Activated CD8-positive, alpha-beta memory T cell treated with anti-CD3 and anti-CD28 coated beads, Interleukin-2, amount 50 U/mL, for 24 hours (primary cell): ENCODE data around the gene GLG1.
"Not testable (repeated sequence)": the region's sequence is repeated elsewhere in the genome, so short reads cannot be mapped to it uniquely, and the experiment has no call there.

Experiments
- DNase-seq: peaks from one replicate; pipeline ENCODE4 v3.0.0-alpha.2; 2020; ENCODE audit errors: extremely low read depth

The GLG1 gene

DNA sequence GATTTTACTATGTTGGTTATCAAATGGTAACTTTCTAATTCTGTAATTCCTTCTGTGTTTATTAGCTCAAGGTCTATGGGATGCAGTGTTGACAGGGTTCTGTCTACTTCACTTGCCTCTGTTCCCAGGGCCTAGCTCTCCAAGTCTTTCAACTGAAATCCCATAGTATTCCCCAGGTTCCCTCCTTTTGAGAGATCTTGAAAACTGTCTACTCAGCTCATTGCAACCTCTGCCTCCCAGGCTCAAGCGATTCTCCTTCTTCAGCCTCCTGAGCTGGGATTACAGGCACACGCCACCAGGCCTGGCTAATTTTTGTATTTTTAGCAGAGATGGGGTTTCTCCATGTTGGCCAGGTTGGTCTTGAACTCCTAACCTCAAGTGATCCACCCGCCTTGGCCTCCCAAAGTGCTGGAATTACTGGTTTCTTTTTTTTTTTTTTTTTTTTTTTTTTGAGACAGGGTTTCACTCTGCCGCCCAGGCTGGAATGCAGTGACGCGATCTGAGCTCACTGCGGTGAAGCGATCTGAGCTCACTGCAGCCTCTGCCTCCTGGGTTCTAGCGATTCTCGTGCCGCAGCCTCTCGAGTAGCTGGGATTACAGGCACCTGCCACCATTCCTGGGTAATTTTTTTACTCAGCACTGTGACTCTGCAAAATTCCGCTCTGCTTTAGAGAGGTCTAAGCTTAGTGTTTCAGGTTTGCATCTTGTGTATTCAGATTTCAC, 163.1 kb downstream of the GLG1 start:
- not testable (repeated sequence) for DNase-seq

GRCh38 chr16:74439685-74440084, 167.2 kb downstream of the GLG1 start:
- no peak for DNase-seq

DNA sequence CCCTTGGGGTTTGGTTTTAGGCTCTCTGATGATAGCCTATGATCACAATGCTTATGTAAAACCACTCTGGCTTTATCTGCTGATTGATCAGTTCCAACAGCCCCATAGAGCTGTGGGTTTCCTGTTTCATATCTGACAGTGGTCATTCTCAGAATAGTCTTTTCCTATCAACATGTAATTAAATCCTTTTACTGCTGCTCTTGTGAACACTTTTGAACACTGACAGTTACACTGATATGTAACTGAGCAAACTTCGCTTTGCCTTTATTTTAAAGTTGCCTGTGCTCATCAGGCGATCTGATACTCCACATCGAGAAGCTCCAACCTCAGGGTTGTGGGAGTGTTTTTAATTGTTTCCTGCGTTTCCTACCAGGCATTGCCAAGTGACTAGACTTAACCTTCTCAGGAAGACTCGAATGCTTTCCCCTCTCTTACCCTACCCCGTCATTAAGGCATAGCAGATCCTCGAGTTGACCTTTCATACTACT, 168.4 kb downstream of the GLG1 start:
- DNase-seq = no peak

GRCh38 chr16:74431516-74431915, 175.4 kb downstream of the GLG1 start:
- no peak for DNase-seq

DNA sequence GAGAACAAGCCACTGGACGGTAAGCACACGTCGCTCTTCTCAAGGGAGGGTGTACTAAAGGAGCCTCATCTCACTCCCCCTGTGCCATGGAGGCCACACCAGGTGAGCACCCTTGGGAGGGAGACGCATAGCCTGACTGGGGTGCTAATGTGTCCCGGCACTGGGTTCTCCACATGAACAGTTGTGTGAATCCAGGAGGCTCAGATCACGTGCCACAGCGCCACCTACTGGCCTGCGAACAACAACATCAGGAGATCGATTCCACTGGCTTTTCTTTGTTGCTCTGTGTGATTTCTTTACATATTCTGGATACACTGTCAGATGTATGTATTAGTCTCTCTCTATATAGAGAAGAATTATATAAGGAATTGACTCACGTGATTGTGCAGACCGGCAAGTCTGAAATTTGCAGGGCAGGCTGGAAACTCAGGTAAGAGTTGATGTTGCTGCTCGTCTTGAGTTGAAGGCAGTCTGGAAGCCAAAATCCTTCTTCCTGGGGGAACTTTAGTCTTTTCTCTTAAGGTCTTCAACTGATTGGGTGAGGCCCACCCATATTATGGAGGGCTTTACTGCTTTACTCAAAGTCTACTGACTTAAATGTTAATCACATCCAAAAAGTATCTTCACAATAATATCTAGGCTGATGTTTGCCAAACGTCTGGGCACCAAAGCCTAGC, 176.7 kb downstream of the GLG1 start:
- not testable (repeated sequence) for DNase-seq

DNA sequence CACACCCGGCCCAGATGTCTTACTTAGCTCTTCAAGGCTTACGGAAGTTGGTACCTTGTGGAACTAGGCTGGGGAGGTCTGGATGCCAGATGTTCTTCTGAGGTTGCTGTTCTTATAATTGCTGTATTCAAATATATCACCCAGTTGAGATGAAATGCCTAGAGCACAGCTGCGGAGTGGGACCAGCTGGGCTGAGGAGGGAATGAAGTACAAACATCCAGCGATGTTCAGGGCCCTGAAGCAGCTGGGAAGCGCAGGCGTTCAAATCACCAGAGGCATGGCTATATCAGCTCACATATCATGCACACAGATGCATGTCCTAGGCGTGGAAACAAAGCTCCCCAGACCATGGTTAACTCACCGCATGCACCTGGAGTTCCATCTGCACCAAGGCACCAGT, 178.4 kb downstream of the GLG1 start:
- not testable (repeated sequence) for DNase-seq

GRCh38 chr16:74425751-74426150, 181.2 kb downstream of the GLG1 start:
- not testable (repeated sequence) for DNase-seq

DNA sequence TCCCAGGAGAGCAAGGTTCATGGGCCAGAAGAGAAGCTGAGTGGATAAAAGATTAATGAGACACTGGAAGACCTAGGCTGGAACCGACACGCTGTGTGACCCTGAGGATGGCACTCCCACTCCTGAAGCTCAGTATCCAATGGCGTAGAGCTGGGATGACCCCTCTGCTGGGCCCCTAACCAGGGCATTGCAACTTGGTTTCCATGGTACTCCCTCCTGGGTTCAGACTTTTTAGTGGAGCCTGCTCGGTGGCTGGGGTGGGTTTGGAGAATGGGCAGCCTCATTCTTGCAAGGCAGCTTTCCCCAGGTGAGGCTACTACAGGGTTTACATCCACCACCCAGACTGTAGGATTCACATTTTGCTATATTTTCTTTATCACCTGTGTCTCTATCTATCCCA, 183.2 kb downstream of the GLG1 start:
- not testable (repeated sequence) for DNase-seq

- DNase-seq = not testable (repeated sequence)
These were observed 184.8 kb downstream of the GLG1 start for GRCh38 chr16:74422086-74422485.

DNA sequence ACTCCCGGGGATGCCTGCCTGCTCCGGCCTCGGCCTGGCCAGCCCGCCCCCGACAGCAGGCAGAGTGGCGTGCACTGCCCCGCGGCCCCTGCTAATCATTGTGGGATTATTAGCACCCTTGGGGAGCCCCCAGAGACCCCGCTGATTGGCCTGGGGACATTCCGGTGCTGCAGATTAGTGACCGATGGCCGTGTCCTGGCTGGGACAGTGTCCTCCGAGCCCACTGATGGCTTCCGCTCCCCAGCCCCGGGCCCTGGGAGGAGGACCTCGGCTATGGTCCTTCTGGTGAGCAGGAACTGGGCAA, 185.5 kb downstream of the GLG1 start:
- DNase-seq = not testable (repeated sequence)

GRCh38 chr16:74420612-74421481, 186.1 kb downstream of the GLG1 start, which contains the start of gene CLEC18B:
CLEC18B (minus strand) TSS chr16:74421478; CDS start chr16:74421270, 208 bp downstream.
- DNase-seq = not testable (repeated sequence)

DNA sequence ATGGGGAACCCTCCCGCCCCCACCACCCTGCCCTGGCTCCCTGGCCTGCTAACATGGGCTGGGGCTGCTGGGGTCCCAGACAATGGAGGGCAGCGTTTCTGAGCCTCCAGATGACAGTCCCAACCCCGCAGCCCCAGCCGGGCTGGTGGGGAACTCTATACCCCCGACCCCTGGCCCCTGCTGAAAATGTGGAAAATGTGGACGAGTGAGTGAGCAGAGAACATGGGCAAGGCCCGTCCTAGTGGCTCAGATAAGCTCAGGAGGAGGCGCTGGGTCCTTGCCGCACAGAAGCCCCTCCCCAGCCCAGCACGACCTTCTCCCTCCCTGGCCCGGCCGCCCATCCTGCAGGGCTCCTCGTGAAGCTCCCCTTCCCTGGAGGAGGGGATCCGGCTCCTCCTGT, 187.1 kb downstream of the GLG1 start:
- not testable (repeated sequence) for DNase-seq

- DNase-seq = not testable (repeated sequence)
These were observed 189.0 kb downstream of the GLG1 start for GRCh38 chr16:74417897-74418296.

- not testable (repeated sequence) for DNase-seq
These were observed 193.0 kb downstream of the GLG1 start for GRCh38 chr16:74413920-74414319.

DNA sequence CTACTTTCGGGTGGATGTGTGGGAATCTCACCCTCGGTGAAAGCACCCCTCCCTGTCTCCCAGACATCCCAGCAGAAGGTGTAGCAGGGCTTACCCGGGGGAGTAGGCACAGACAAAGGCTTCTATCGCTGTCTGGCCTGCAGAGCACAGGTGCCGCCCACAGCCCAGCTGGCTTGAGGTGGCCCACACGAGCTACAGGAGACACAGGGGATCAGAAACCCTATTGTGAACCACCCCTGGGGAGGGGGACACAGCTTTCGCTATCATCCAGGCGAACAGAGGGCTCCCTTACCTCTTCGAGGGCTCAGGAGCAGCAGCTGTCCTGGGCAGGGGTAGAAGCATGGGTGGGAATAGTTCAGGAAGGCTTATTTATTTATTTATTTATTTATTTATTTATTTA, 193.4 kb downstream of the GLG1 start:
- DNase-seq = not testable (repeated sequence)

- not testable (repeated sequence) for DNase-seq
These were observed 194.0 kb downstream of the GLG1 start for GRCh38 chr16:74412775-74413390.

GRCh38 chr16:74412138-74412774, 194.7 kb downstream of the GLG1 start:
- not testable (repeated sequence) for DNase-seq

- DNase-seq = not testable (repeated sequence)
These were observed 195.9 kb downstream of the GLG1 start for GRCh38 chr16:74410981-74411380.

- DNase-seq = not testable (repeated sequence)
These were observed 196.6 kb downstream of the GLG1 start for GRCh38 chr16:74410057-74410957.
